GM18526 (cell line): Measurements from ENCODE around the gene ASB16.
A peak's percentile ranks its signal among the peaks of the same experiment; 100 is the strongest.

Source experiments
- POLR2A ChIP-seq: IDR thresholded peaks from 3 replicates; pipeline ENCODE4 v1.6.1; 2011; ENCODE audit not compliant: insufficient read length; ENCODE audit errors: extremely low read depth

Gene ASB16

DNA sequence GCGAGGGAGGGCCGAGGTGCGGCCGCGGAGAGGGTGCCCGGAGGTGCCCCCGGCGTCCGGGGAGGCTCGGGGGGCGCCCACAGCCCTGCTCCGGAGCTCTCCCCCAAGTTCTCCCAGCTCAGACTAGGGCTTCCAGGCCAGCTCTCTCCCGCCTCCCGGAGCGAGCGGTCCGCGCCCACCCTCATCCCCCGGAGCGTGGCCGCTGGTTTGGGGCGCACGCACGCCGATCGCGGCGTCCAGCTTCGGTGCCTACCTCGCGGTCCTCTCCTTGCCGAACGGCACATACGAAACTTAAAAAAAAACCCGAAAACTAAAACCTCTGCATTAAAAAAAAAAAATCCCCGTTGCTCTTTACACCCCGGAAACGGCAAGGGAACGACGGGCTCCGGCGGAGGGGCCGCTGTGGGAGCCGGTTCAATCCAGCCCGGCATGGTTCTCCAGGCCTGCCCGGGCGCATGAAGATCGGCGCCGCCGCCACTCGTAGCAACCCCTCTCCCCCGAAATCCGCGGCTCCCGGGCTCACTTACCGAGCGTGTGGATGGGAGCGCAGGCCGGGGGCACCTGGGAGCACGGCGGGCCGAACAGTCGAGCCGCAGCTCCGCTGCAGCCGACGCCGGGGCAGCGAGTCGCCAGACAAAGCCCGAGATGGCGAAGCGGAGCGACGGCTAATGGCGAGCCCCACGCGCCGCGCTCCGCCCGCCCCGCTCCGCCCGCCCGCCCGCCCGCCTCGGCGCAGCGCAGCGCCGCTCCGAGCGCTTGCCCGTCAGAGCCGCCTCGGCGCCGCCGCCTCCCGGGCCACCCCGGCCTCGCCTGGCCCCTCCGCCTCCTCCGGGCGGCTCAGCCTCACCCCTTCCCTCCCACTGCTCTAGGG, 49.9 kb downstream of the ASB16 start:
- TF ChIP-seq POLR2A: peak; percentile 27

DNA sequence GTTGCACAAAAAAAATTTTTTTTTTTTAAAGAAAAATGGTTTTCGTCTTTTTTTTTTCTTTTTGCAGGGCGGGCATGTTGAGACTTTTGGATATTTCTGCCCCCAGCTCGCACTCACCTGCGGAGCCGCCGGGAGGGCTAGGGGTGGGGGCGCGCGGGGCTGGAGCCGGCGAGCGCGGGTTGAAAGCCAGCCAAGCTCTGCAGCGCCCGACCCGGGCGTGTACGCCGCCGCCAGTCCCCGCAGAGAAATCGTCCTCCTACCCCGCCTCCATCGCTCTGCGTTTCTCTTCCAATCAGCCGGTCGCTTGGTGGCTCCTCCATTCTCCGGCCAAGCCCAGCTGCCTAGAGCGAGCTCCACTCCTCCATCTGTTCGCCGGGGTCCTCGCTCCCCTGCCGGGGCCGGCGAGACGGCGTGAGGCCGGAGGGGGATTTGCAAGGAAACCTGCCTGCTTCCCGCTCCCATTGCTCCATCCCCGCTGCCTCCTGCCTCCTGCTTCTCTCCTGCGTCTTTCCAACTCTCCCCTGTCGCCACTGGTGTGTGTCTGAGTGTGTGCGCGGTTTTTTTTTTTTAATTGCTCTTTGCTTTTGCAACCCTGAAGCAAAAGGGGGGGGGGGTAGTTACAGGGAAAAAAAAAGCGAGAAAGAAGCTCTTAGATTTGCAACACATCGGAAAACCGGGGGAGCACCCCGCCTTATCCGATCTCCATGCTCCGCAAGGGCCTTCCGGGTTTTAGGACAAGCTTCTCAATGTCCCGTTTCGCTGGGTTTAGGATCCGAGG, 50.8 kb downstream of the ASB16 start:
- TF ChIP-seq POLR2A: peak; percentile 38

DNA sequence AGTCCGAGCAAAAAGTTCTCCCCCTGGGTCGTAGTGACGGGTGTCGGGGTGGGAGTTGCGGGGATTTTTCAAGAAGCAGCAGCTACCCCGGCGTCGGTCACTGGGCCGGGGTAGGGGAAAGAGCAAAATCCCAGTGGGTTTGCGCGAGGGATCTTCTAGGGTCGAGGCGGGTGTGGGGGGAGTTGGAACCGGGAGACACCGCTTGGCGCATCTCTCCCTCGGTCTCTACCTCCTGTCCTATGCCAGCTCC, 51.3 kb downstream of the ASB16 start:
- peak; percentile 33 for TF ChIP-seq POLR2A

DNA sequence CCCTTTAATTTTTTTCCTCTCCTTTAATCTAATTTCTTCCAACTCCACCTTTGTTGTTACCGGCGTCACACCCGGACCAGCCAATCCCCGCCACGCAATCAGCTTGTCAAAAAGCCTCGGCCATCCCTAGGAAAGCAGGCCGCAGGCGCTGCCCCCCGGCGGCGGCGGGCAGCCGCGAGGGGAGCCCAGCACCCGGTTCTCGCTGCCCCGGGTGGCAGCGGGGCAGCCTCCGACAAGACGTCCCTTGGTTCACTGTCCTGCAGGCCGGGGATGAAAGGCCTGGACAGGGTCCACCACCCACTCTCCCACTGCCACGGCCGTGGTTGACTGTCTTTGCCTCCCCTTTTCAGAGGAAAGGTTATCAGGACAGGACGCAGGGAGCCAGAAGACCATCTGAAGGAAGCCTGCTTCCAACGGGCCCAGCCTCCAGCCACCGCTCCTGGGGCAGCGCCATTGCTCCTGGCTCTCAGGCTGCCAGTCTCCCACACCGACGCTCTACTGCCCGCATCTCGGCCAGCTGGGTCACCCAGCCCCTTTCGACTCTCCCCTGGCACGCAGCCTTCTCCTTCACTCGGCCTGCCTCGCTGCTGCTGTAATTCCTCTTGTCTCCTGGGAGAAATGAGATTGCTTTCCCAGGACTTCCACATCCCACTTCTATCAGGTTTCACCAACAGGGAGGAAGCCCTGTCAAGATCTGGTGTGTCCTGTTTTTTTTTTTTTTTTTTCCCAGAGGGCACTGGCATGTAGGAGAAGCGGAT, 51.8 kb downstream of the ASB16 start:
- peak; percentile 21 for TF ChIP-seq POLR2A

GRCh38 chr17:44223541-44224071, 53.1 kb downstream of the ASB16 start:
- no peak for TF ChIP-seq POLR2A
